ENCODE results near the gene KHDC1. TPM values are rescaled to one million over a fixed set of nuclear protein-coding genes. Genes with fewer than 3 reads are reported as not detected.
"Not testable (repeated sequence)": the region's sequence is repeated elsewhere in the genome, so short reads cannot be mapped to it uniquely, and the experiment has no call there.

KHDC1 gene
- polyA plus RNA-seq, 1 donor from 2014 or later: 1.5 TPM

GRCh38 chr6:73269296-73269695 is 6.3 kb upstream of the KHDC1 start:
- H3K27ac ChIP-seq (ENCODE audit: low read length); H3K9me3 ChIP-seq (ENCODE audit: low read length); H2AFZ ChIP-seq (ENCODE audit: low read depth, low read length); H3K9ac ChIP-seq (ENCODE audit: low read length); H3K9me2 ChIP-seq (ENCODE audit: insufficient read depth, low read length); H3K4me3 ChIP-seq (ENCODE audit: low read length); H3K79me2 ChIP-seq (replicated peaks; ENCODE audit: insufficient read depth, low read length); H3K27me3 ChIP-seq (ENCODE audit: insufficient read depth, low read depth, low read length); H4K20me1 ChIP-seq (ENCODE audit: insufficient read depth); H3K36me3 ChIP-seq (ENCODE audit: insufficient read depth, low read length); H3F3A ChIP-seq (ENCODE audit: insufficient read depth, low read length, poor library complexity, severe bottlenecking); H3K4me2 ChIP-seq (ENCODE audit: low read length): not testable (repeated sequence)

- not testable (repeated sequence) for H3K9ac ChIP-seq (ENCODE audit: low read length); H3K9me3 ChIP-seq (ENCODE audit: low read length); H3K79me2 ChIP-seq (replicated peaks; ENCODE audit: insufficient read depth, low read length); H3K27ac ChIP-seq (ENCODE audit: low read length); H3K9me2 ChIP-seq (ENCODE audit: insufficient read depth, low read length); H3K36me3 ChIP-seq (ENCODE audit: insufficient read depth, low read length); H3K4me2 ChIP-seq (ENCODE audit: low read length); H3K27me3 ChIP-seq (ENCODE audit: insufficient read depth, low read depth, low read length); H3F3A ChIP-seq (ENCODE audit: insufficient read depth, low read length, poor library complexity, severe bottlenecking); H3K4me3 ChIP-seq (ENCODE audit: low read length); H4K20me1 ChIP-seq (ENCODE audit: insufficient read depth); H2AFZ ChIP-seq (ENCODE audit: low read depth, low read length)
Observed at GRCh38 chr6:73268896-73269295, 5.9 kb upstream of the KHDC1 start.

GRCh38 chr6:73264446-73264845 is 1.4 kb upstream of the KHDC1 start:
- no peaks in the 10 kb centered on the region for H3K9me3 ChIP-seq (ENCODE audit: low read length)
- H3K9ac ChIP-seq (ENCODE audit: low read length): no peak overlapping the region
- TF ChIP-seq POLR2AphosphoS5 (IDR thresholded peaks at IDR 0.05) (no peak), RAD21 (conservative IDR thresholded peaks at IDR 0.05) (no peak), CTCF (IDR thresholded peaks at IDR 0.05; ENCODE audit: poor library complexity, severe bottlenecking) (no peak), MXI1 (conservative IDR thresholded peaks at IDR 0.05; ENCODE audit: poor library complexity, severe bottlenecking) (no peak), REST (IDR thresholded peaks at IDR 0.05; ENCODE audit: borderline replicate concordance) (no peak), EP300 (conservative IDR thresholded peaks at IDR 0.05; ENCODE audit: poor library complexity, severe bottlenecking) (no peak), SMC3 (conservative IDR thresholded peaks at IDR 0.05; ENCODE audit: poor library complexity) (no peak), EZH2 (IDR thresholded peaks at IDR 0.05; ENCODE audit: borderline replicate concordance, insufficient read depth, low read length, poor library complexity, severe bottlenecking) (no peak), TAF1 (IDR thresholded peaks at IDR 0.05; ENCODE audit: low read depth) (no peak)
- no peaks in the 10 kb centered on the region for H3F3A ChIP-seq (ENCODE audit: insufficient read depth, low read length, poor library complexity, severe bottlenecking)
- H3K36me3 ChIP-seq (ENCODE audit: insufficient read depth, low read length): no peaks in the 10 kb centered on the region
- no peak overlapping the region for H3K27ac ChIP-seq (ENCODE audit: low read length)
- H3K79me2 ChIP-seq (replicated peaks; ENCODE audit: insufficient read depth, low read length): no peaks in the 10 kb centered on the region
- no peak overlapping the region for H2AFZ ChIP-seq (ENCODE audit: low read depth, low read length)
- H3K9me2 ChIP-seq (ENCODE audit: insufficient read depth, low read length): no peaks in the 10 kb centered on the region
- no peak overlapping the region for H3K4me3 ChIP-seq (ENCODE audit: low read length)
- H3K27me3 ChIP-seq (ENCODE audit: insufficient read depth, low read depth, low read length): no peaks in the 10 kb centered on the region
- H4K20me1 ChIP-seq (ENCODE audit: insufficient read depth): no peaks in the 10 kb centered on the region
- H3K4me2 ChIP-seq (ENCODE audit: low read length): no peak overlapping the region

All from neural cell (in vitro differentiated cells).